Measurements from ENCODE around the gene LRIT1. TPM values are rescaled to one million over a fixed set of nuclear protein-coding genes. Genes with fewer than 3 reads are reported as not detected.

LRIT1 gene
- total RNA-seq, 4 donors from 2014 or later = 0.19 to 0.34 TPM; not detected in 2

DNA sequence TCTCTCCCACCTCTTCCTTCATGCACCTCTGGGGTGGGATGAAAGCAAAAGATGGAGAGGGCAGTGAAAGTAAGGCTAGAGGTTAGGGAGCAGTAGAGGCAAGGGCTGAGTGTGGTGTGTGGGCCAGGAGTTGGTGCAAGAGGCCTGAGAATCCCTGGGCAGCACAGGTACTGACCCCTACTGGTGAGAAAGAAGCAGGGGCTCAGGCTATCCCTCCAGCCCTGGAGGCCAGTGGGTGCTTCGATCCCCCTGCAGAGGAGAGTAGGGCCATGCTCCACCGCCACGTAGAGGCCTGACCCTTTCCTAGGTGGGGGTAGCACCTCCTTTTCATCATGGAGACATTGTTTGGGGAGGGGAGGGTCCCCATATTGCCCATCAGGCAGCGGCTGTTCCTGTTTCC lies 37.2 kb downstream of the LRIT1 start:
- TF ChIP-seq, protein P1, sequence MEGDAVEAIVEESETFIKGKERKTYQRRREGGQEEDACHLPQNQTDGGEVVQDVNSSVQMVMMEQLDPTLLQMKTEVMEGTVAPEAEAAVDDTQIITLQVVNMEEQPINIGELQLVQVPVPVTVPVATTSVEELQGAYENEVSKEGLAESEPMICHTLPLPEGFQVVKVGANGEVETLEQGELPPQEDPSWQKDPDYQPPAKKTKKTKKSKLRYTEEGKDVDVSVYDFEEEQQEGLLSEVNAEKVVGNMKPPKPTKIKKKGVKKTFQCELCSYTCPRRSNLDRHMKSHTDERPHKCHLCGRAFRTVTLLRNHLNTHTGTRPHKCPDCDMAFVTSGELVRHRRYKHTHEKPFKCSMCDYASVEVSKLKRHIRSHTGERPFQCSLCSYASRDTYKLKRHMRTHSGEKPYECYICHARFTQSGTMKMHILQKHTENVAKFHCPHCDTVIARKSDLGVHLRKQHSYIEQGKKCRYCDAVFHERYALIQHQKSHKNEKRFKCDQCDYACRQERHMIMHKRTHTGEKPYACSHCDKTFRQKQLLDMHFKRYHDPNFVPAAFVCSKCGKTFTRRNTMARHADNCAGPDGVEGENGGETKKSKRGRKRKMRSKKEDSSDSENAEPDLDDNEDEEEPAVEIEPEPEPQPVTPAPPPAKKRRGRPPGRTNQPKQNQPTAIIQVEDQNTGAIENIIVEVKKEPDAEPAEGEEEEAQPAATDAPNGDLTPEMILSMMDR (IDR thresholded peaks at IDR 0.05) = peak in 2 of 6 experiments; percentile 21 to 47
- TF ChIP-seq POLR2A (IDR thresholded peaks at IDR 0.05) = no peak
- no peak overlapping the region for H3K27ac ChIP-seq
- no peaks in the 10 kb centered on the region for H3K4me1 ChIP-seq
- H3K4me3 ChIP-seq = no peak overlapping the region
- no peaks in the 10 kb centered on the region for H3K27me3 ChIP-seq
- peaks cover 0 to 22% (median 0%) of the 10 kb centered on the region in 3 donors for H3K36me3 ChIP-seq
- DNase-seq = no peak
- WGBS, 2 donors = 96 to 100% methylated on average over 1 to 4 of the region's 4 CpGs
- intact Hi-C loops (cut with DNase I) = no loop called here
- H3K9me3 ChIP-seq = no peaks in the 10 kb centered on the region

- no peak overlapping the region for H3K4me3 ChIP-seq
- no peaks in the 10 kb centered on the region for H3K9me3 ChIP-seq
- peaks cover 0 to 3% (median 0%) of the 10 kb centered on the region in 3 donors for H3K4me1 ChIP-seq
- no peak for DNase-seq
- no peak for TF ChIP-seq POLR2A (IDR thresholded peaks at IDR 0.05)
- TF ChIP-seq, protein P1 (IDR thresholded peaks at IDR 0.05) = no peak
- H3K36me3 ChIP-seq = peaks cover 0 to 16% (median 0%) of the 10 kb centered on the region in 3 donors
- no peaks in the 10 kb centered on the region for H3K27me3 ChIP-seq
- no peak overlapping the region for H3K27ac ChIP-seq
- WGBS, 2 donors = 88 to 100% methylated on average over 1 to 5 of the region's 5 CpGs
- intact Hi-C loops (cut with DNase I) = no loop called here
Measured at GRCh38 chr10:84202349-84202748, 39.0 kb downstream of the LRIT1 start.

DNA sequence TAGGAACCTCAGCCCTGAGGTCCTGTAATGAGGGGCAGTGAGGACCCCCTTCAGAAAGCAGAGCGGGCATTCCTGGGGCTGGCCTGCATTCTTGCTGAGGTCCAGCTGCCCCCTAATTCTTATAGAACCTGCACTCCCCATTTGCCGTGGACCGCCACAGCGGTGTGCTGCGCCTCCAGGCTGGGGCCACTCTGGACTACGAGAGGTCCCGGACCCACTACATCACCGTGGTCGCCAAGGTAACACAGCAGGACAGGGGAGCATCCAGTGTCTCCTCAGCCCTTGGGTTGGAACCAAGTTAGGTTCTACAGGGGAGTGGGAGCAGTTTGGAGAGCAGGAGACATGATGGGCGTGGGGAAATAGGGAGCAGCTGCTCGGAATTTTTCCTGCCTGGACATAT lies 39.7 kb downstream of the LRIT1 start:
- Histone ChIP-seq H3K4me1 (peaks cover 0 to 10% (median 0%) of the 10 kb centered on the region in 3 donors), H3K36me3 (peaks cover 0 to 16% (median 0%) of the 10 kb centered on the region in 3 donors), H3K9me3 (no peaks in the 10 kb centered on the region), H3K27ac (no peak overlapping the region), H3K4me3 (no peak overlapping the region), H3K27me3 (no peaks in the 10 kb centered on the region)
- DNase-seq = no peak
- intact Hi-C loops (cut with DNase I) = no loop called here
- TF ChIP-seq, protein P1 (IDR thresholded peaks at IDR 0.05) = no peak
- no peak for TF ChIP-seq POLR2A (IDR thresholded peaks at IDR 0.05)
- WGBS, 2 donors = 75 to 82% methylated on average over 4 to 5 of the region's 11 CpGs

GRCh38 chr10:84201244-84201606 lies 40.1 kb downstream of the LRIT1 start:
- 71 to 80% methylated on average over 5 to 6 of the region's 6 CpGs for WGBS, 2 donors
- Histone ChIP-seq H3K9me3 (no peaks in the 10 kb centered on the region), H3K27me3 (no peaks in the 10 kb centered on the region), H3K36me3 (peaks cover 0 to 16% (median 0%) of the 10 kb centered on the region in 3 donors), H3K27ac (no peak overlapping the region), H3K4me1 (peaks cover 0 to 14% (median 0%) of the 10 kb centered on the region in 3 donors), H3K4me3 (no peak overlapping the region)
- no peak for DNase-seq
- intact Hi-C loops (cut with DNase I) = no loop called here
- TF ChIP-seq POLR2A (IDR thresholded peaks at IDR 0.05) = no peak
- TF ChIP-seq, protein P1 (IDR thresholded peaks at IDR 0.05) = no peak

- 63 to 88% methylated on average over 6 to 7 of the region's 11 CpGs for WGBS, 2 donors
- TF ChIP-seq POLR2A (IDR thresholded peaks at IDR 0.05) = no peak
- TF ChIP-seq, protein P1 (IDR thresholded peaks at IDR 0.05) = no peak
- DNase-seq = no peak
- H3K27me3 ChIP-seq = peaks cover 0 to 4% (median 0%) of the 10 kb centered on the region in 4 donors
- intact Hi-C loops (cut with DNase I) = no loop called here
- no peaks in the 10 kb centered on the region for H3K9me3 ChIP-seq
- no peak overlapping the region for H3K27ac ChIP-seq
- no peak overlapping the region for H3K4me3 ChIP-seq
- peaks cover 0 to 16% (median 0%) of the 10 kb centered on the region in 3 donors for H3K36me3 ChIP-seq
- H3K4me1 ChIP-seq = peaks cover 0 to 20% (median 0%) of the 10 kb centered on the region in 3 donors
Measured at GRCh38 chr10:84200537-84201243, 40.7 kb downstream of the LRIT1 start.
